K562 (cell line): ENCODE data around the gene KBTBD13. TPM values are rescaled to one million over a fixed set of nuclear protein-coding genes. Genes with fewer than 3 reads are reported as not detected.

ENCODE experiments used
- BRF2 ChIP-seq: IDR thresholded peaks from 3 replicates; pipeline ENCODE4 v1.6.1; 2011; ENCODE audit warnings: borderline replicate concordance, mild to moderate bottlenecking; ENCODE audit not compliant: insufficient read length, insufficient read depth
- CCAR2 ChIP-seq: fragments of 200-400 bp; formaldehyde crosslinking; IDR thresholded peaks from 2 replicates; pipeline ENCODE4 v1.6.1; 2017; ENCODE audit warnings: mild to moderate bottlenecking, low read depth, low read length
- E2F5 ChIP-seq: sonication (generic); formaldehyde crosslinking; IDR thresholded peaks from 2 replicates; pipeline ENCODE4 v1.8.0; 2022; ENCODE audit warnings: mild to moderate bottlenecking, missing genetic modification reagents
- FOXM1 ChIP-seq, 2 experiments: fragments of 450-650 bp in 1 of 2; sonication (generic) in 1 of 2; formaldehyde crosslinking in 1 of 2; IDR thresholded peaks; 2 replicates each; pipeline versions ENCODE4 v1.6.1 to v1.9.0; 2017 to 2022; ENCODE audit warnings: low read depth in 2 of 2, mild to moderate bottlenecking in 2 of 2, missing genetic modification reagents in 1 of 2, moderate library complexity in 1 of 2
- HMBOX1 ChIP-seq: sonication (generic); IDR thresholded peaks from 2 replicates; pipeline ENCODE4 v1.6.1; 2016
- ILK ChIP-seq: fragments of 450-650 bp; IDR thresholded peaks from 2 replicates; pipeline ENCODE4 v1.6.1; 2016; ENCODE audit warnings: missing genetic modification characterization, low read depth, mild to moderate bottlenecking, missing compliant biosample characterization, moderate library complexity, borderline replicate concordance
- NFE2 ChIP-seq: IDR thresholded peaks from 2 replicates; pipeline ENCODE4 v1.6.1; 2014; ENCODE audit warnings: antibody characterized with exemption, low read depth
- NFIC ChIP-seq: fragments of 450-650 bp; IDR thresholded peaks from 2 replicates; pipeline ENCODE4 v1.6.1; 2017; ENCODE audit warnings: mild to moderate bottlenecking, inconsistent platforms
- RAD21 ChIP-seq, 2 experiments: fragments of 250-450 bp in 1 of 2; fragments of 450-650 bp in 1 of 2; sonication (Bioruptor Pico) in 1 of 2; formaldehyde crosslinking in 1 of 2; IDR thresholded peaks in 1 of 2; conservative IDR thresholded peaks in 1 of 2; 2 replicates each; pipeline versions ENCODE4 v1.4.0 to v1.8.0; 2020 to 2022; ENCODE audit warnings: mild to moderate bottlenecking in 2 of 2, moderate library complexity in 1 of 2
- RERE ChIP-seq: sonication (generic); formaldehyde crosslinking; IDR thresholded peaks from 2 replicates; pipeline ENCODE4 v1.8.0; 2023; ENCODE audit warnings: missing genetic modification reagents, mild to moderate bottlenecking, borderline replicate concordance
- STAT5A ChIP-seq: IDR thresholded peaks from 2 replicates; pipeline ENCODE4 v1.6.1; 2012; ENCODE audit warnings: low read length, inconsistent platforms, borderline replicate concordance
- TSC22D4 ChIP-seq: fragments of 450-650 bp; IDR thresholded peaks from 2 replicates; pipeline ENCODE4 v1.6.1; 2016; ENCODE audit warnings: missing genetic modification characterization, missing biosample characterization, control low read depth
- UBTF ChIP-seq, 2 experiments: IDR thresholded peaks; 2 replicates each; pipeline ENCODE4 v1.6.1; 2012; ENCODE audit warnings: improper control_type of control experiment in 2 of 2, low read depth in 2 of 2, low read length in 2 of 2, borderline replicate concordance in 1 of 2
- ZNF445 ChIP-seq: fragments of 250-450 bp; sonication (Bioruptor Pico); IDR thresholded peaks from 2 replicates; pipeline ENCODE4 v1.4.0; 2020; ENCODE audit warnings: low read depth, mild to moderate bottlenecking, moderate library complexity
- polyA plus RNA-seq, 8 experiments: library from polyadenylated mRNA; depleted of rRNA in 4 of 8; stranded (reverse) in 5 of 8; unstranded in 3 of 8; fragments of >200 nt; fragmentation: Nextera tagmentation in 2 of 8; fragmentation: Illumina TruSeq in 1 of 8; extraction: Ambion mirVana in 2 of 8; extraction: Trizol in 1 of 8; gene quantifications; 2 replicates each; pipeline versions ENCODE4 v1.2.1 to v1.2.3, GENCODE V29; 2011 to 2014; ENCODE audit warnings: inconsistent platforms in 1 of 8, missing spikeins in 1 of 8
- total RNA-seq, 7 experiments: library from RNA; depleted of rRNA in 6 of 7; stranded (reverse); fragments of >200 nt in 6 of 7; fragmentation: Illumina TruSeq in 2 of 7; extraction: Trizol in 2 of 7; gene quantifications; 2 replicates each; pipeline versions ENCODE4 v1.2.1 to v1.2.3, GENCODE V29; 2011 to 2021; ENCODE audit warnings: low replicate concordance in 1 of 7

The KBTBD13 gene
- total and polyA plus RNA-seq, 9 of the 15 experiments (the other 6 are each of a cell fraction or from before 2014, with no cell fraction given): 0.07 to 0.13 (median 0.10) TPM; not detected in 3

GRCh38 chr15:65028921-65029735, 47.4 kb upstream of the KBTBD13 start, which contains the start of gene MTFMT (continued):
- TF ChIP-seq RAD21 (CRISPR knock-in tag; conservative IDR thresholded peaks at IDR 0.05 in 1 of 2, IDR thresholded peaks at IDR 0.05 in 1 of 2): no peak
- no peak for TF ChIP-seq ILK (tag)
- no peak for TF ChIP-seq BRF2
- no peak for TF ChIP-seq TSC22D4
- no peak for TF ChIP-seq STAT5A
- TF ChIP-seq ZNF445: no peak
- peak; percentile 74 to 87; a peak in 3 of 4 replicates for TF ChIP-seq UBTF (IDR thresholded peaks at IDR 0.05; ENCODE audit: borderline replicate concordance in 1 of 2, low read depth in 2 of 2, low read length in 2 of 2)
- no peak for TF ChIP-seq E2F5 (CRISPR knock-in tag)
- no peak for TF ChIP-seq FOXM1 (IDR thresholded peaks at IDR 0.05; ENCODE audit: low read depth)
- TF ChIP-seq FOXM1 (CRISPR knock-in tag; IDR thresholded peaks at IDR 0.05; ENCODE audit: low read depth): no peak
- TF ChIP-seq RERE (CRISPR knock-in tag): no peak
- no peak for TF ChIP-seq NFE2
- TF ChIP-seq HMBOX1: no peak
- no peak for TF ChIP-seq CCAR2
- peak; percentile 31; the same call in 1 of the 2 replicates for TF ChIP-seq NFIC
